H1 (cell line): ENCODE results near the gene PDE4D. TPM values are rescaled to one million over a fixed set of nuclear protein-coding genes. Genes with fewer than 3 reads are reported as not detected.

Experiments
- CTCF ChIA-PET: fragments of 300-600 bp; sonication (Branson Sonifier 250); formaldehyde crosslinking; loops from one replicate; lab custom pipeline; 2021; ENCODE audit not compliant: partially characterized antibody; lab: Charles Lee
- POLR2A ChIA-PET: fragments of 300-600 bp; sonication (Branson Sonifier 250); formaldehyde crosslinking; loops from one replicate; lab custom pipeline; 2021; ENCODE audit warnings: inconsistent platforms; ENCODE audit not compliant: partially characterized antibody; lab: Charles Lee
- DNase-seq, 2 experiments: peaks; one replicate each; pipeline versions ENCODE4 v3.0.0 to v3.0.0-alpha.2; 2010 to 2022; ENCODE audit warnings: low spot score in 2 of 2, low read depth in 1 of 2, mixed read lengths in 1 of 2
- FAIRE-seq: peaks from 2 replicates; lab custom pipeline; 2011; peaks lifted over from hg19 to GRCh38; lab: Jason Lieb, UNC
- H2AFZ ChIP-seq: 2 replicates; pipeline ENCODE4 v1.8.1; 2012; ENCODE audit warnings: low read length, inconsistent platforms
- H2AK5ac ChIP-seq: 2 replicates; pipeline ENCODE4 v1.6.1; 2013; ENCODE audit warnings: low read depth, low read length
- H2BK120ac ChIP-seq: replicated peaks from 2 replicates; pipeline ENCODE3; 2013; ENCODE audit warnings: low read depth, low read length, inconsistent platforms
- H2BK12ac ChIP-seq: 2 replicates; pipeline ENCODE4 v1.6.1; 2013; ENCODE audit warnings: low read depth, low read length
- H2BK15ac ChIP-seq: 2 replicates; pipeline ENCODE4 v1.6.1; 2013; ENCODE audit warnings: low read length
- H2BK20ac ChIP-seq: 2 replicates; pipeline ENCODE4 v1.6.1; 2013; ENCODE audit warnings: low read length
- H2BK5ac ChIP-seq: 2 replicates; pipeline ENCODE4 v1.6.1; 2013; ENCODE audit warnings: low read depth, low read length
- H3K14ac ChIP-seq: 2 replicates; pipeline ENCODE4 v1.6.1; 2013; ENCODE audit warnings: inconsistent platforms; ENCODE audit not compliant: insufficient read length
- H3K18ac ChIP-seq: 2 replicates; pipeline ENCODE4 v1.6.1; 2013; ENCODE audit warnings: low read length; ENCODE audit errors: extremely low read depth
- H3K23ac ChIP-seq: 2 replicates; pipeline ENCODE4 v1.6.1; 2013; ENCODE audit warnings: inconsistent platforms; ENCODE audit not compliant: insufficient read length
- H3K23me2 ChIP-seq: 2 replicates; pipeline ENCODE4 v1.6.1; 2013; ENCODE audit warnings: low read depth, low read length
- H3K27ac ChIP-seq: 2 replicates; pipeline ENCODE4 v1.6.1; 2011; ENCODE audit warnings: low read depth, low read length, inconsistent platforms
- H3K27me3 ChIP-seq, 4 experiments: replicated peaks in 1 of 4; 1 replicate in 1 of 4; 2 replicates in 3 of 4; pipeline versions ENCODE4 v1.6.1 to v1.8.1; 2011 to 2013; ENCODE audit warnings: low read length in 3 of 4, mild to moderate bottlenecking in 3 of 4, inconsistent platforms in 2 of 4, mixed read lengths in 2 of 4, moderate library complexity in 1 of 4; ENCODE audit not compliant: control insufficient read depth in 3 of 4, insufficient read depth in 3 of 4; ENCODE audit errors: extremely low read depth in 1 of 4
- H3K36me3 ChIP-seq, 4 experiments: 2 replicates each; pipeline versions ENCODE4 v1.6.1 to v1.8.1; 2011 to 2013; ENCODE audit warnings: mild to moderate bottlenecking in 4 of 4, low read length in 3 of 4, moderate library complexity in 2 of 4, control low read depth in 1 of 4, inconsistent platforms in 1 of 4; ENCODE audit not compliant: insufficient read depth in 4 of 4, control insufficient read depth in 2 of 4
- H3K4ac ChIP-seq: replicated peaks from 2 replicates; pipeline ENCODE3; 2013; ENCODE audit warnings: low read length, low read depth, mixed read lengths, inconsistent platforms; ENCODE audit not compliant: insufficient read length
- H3K4me1 ChIP-seq, 4 experiments: replicated peaks in 1 of 4; 1 replicate in 1 of 4; 2 replicates in 3 of 4; pipeline versions ENCODE4 v1.6.1 to v1.8.1; 2011 to 2013; ENCODE audit warnings: low read length in 3 of 4, inconsistent platforms in 2 of 4, mixed read lengths in 1 of 4; ENCODE audit not compliant: insufficient read depth in 4 of 4, control insufficient read depth in 3 of 4
- H3K4me2 ChIP-seq, 2 experiments: 2 replicates each; pipeline versions ENCODE4 v1.6.1 to v1.8.1; 2011 to 2013; ENCODE audit warnings: low read depth in 2 of 2, low read length in 2 of 2, control low read depth in 1 of 2, inconsistent platforms in 1 of 2, mild to moderate bottlenecking in 1 of 2; ENCODE audit not compliant: insufficient read depth in 1 of 2
- H3K4me3 ChIP-seq, 4 experiments: fragments of 200-600, 300-600 bp in 1 of 4; sonication (generic), shearing (Covaris generic), sonication (Bioruptor Twin) in 1 of 4; 2 replicates each; pipeline versions ENCODE4 v1.5.1 to v1.8.1; 2011 to 2016; ENCODE audit warnings: low read length in 4 of 4, low read depth in 3 of 4, control low read depth in 2 of 4, inconsistent platforms in 2 of 4, mild to moderate bottlenecking in 2 of 4, mixed read lengths in 1 of 4, moderate library complexity in 1 of 4; ENCODE audit not compliant: insufficient read depth in 2 of 4; ENCODE audit errors: extremely low read depth in 1 of 4
- H3K56ac ChIP-seq: replicated peaks from 2 replicates; pipeline ENCODE3; 2013; ENCODE audit warnings: low read depth, mild to moderate bottlenecking, mixed read lengths, low read length, inconsistent platforms; ENCODE audit not compliant: insufficient read length
- H3K79me1 ChIP-seq: 2 replicates; pipeline ENCODE4 v1.6.1; 2013; ENCODE audit warnings: low read depth, low read length, control low read depth
- H3K79me2 ChIP-seq, 2 experiments: 2 replicates each; pipeline versions ENCODE4 v1.6.1 to v1.8.1; 2012 to 2013; ENCODE audit warnings: low read length in 2 of 2, mild to moderate bottlenecking in 2 of 2, inconsistent platforms in 1 of 2; ENCODE audit not compliant: insufficient read depth in 2 of 2, control insufficient read depth in 1 of 2
- H3K9ac ChIP-seq, 4 experiments: replicated peaks in 1 of 4; 1 replicate in 1 of 4; 2 replicates in 3 of 4; pipeline versions ENCODE4 v1.6.1 to v1.8.1; 2011 to 2013; ENCODE audit warnings: low read depth in 3 of 4, low read length in 3 of 4, control low read depth in 2 of 4, mild to moderate bottlenecking in 2 of 4, moderate library complexity in 2 of 4, inconsistent platforms in 1 of 4; ENCODE audit errors: extremely low read depth in 1 of 4
- H3K9me3 ChIP-seq, 2 experiments: 2 replicates each; pipeline versions ENCODE4 v1.6.1 to v1.8.1; 2012 to 2013; ENCODE audit warnings: mild to moderate bottlenecking in 2 of 2, moderate library complexity in 2 of 2, control low read depth in 1 of 2, inconsistent platforms in 1 of 2, low read depth in 1 of 2, low read length in 1 of 2, mixed read lengths in 1 of 2; ENCODE audit not compliant: insufficient read depth in 2 of 2
- H4K20me1 ChIP-seq, 2 experiments: replicated peaks in 1 of 2; 2 replicates each; pipeline versions ENCODE3 to v1.8.1; 2011 to 2013; ENCODE audit warnings: inconsistent platforms in 2 of 2, low read length in 2 of 2, mild to moderate bottlenecking in 1 of 2; ENCODE audit not compliant: insufficient read depth in 2 of 2, control insufficient read depth in 1 of 2
- H4K5ac ChIP-seq: 2 replicates; pipeline ENCODE4 v1.6.1; 2013; ENCODE audit warnings: low read length, low read depth, mixed read lengths, inconsistent platforms; ENCODE audit not compliant: insufficient read length
- H4K8ac ChIP-seq: 2 replicates; pipeline ENCODE4 v1.8.0; 2013; ENCODE audit warnings: mild to moderate bottlenecking, moderate library complexity, low read length, inconsistent platforms; ENCODE audit not compliant: insufficient read depth; ENCODE audit errors: extremely low read depth
- H4K91ac ChIP-seq: replicated peaks from 2 replicates; pipeline ENCODE3; 2013; ENCODE audit warnings: low read length, mixed read lengths, inconsistent platforms; ENCODE audit not compliant: insufficient read length
- EP300 ChIP-seq, 2 experiments: IDR thresholded peaks; 1 replicate in 1 of 2; 2 replicates in 1 of 2; pipeline ENCODE4 v1.6.1; 2011 to 2012; ENCODE audit warnings: low read depth in 2 of 2, low read length in 2 of 2, mild to moderate bottlenecking in 2 of 2, borderline replicate concordance in 1 of 2, inconsistent platforms in 1 of 2, moderate library complexity in 1 of 2
- MAFK ChIP-seq: IDR thresholded peaks from 2 replicates; pipeline ENCODE4 v1.6.1; 2012; ENCODE audit warnings: low read depth, mild to moderate bottlenecking, improper control_type of control experiment, low read length
- SAP30 ChIP-seq: fragments of 300-600 bp; sonication (generic); IDR thresholded peaks from 2 replicates; pipeline ENCODE4 v1.7.1; 2012; ENCODE audit warnings: low read length, moderate library complexity, mild to moderate bottlenecking, inconsistent platforms; ENCODE audit not compliant: insufficient read depth, insufficient replicate concordance
- WGBS, 2 experiments: shearing (Covaris generic) in 1 of 2; methylation state at CpG; one replicate each; pipeline versions ENCODE4 v1.1.6 to v1.1.7; 2013 to 2015; ENCODE audit warnings: low lambda C conversion rate in 2 of 2, mixed read lengths in 2 of 2, inconsistent platforms in 1 of 2, low coverage in 1 of 2, missing lambda C conversion rate in 1 of 2; ENCODE audit not compliant: insufficient replicate concordance in 2 of 2, insufficient coverage in 1 of 2, insufficient read length in 1 of 2; ENCODE audit errors: extremely low coverage in 1 of 2, missing lambda C conversion rate in 1 of 2; 5-methylcytosine and 5-hydroxymethylcytosine counted together
- polyA plus RNA-seq, 7 experiments: library from polyadenylated mRNA; depleted of rRNA in 3 of 7; stranded (reverse) in 5 of 7; unstranded in 2 of 7; fragments of >200 nt in 5 of 7; fragments of 200-250 nt in 2 of 7; gene quantifications; 1 replicate in 5 of 7; 2 replicates in 1 of 7; 4 replicates in 1 of 7; pipeline versions ENCODE4 v1.2.1 to v1.2.3, GENCODE V29; 2011 to 2013; ENCODE audit warnings: missing spikeins in 2 of 7, mixed read lengths in 2 of 7
- total RNA-seq: library from RNA; stranded (reverse); fragmentation: NEBNext Ultra II Directional; extraction: Animal tissue kit (Norgen Biotek cat#: 25700); gene quantifications from 2 replicates; pipeline ENCODE4 v1.2.1, GENCODE V29; 2021

PDE4D gene
- total and polyA plus RNA-seq, 2 of the 8 experiments (the other 6 are each of a cell fraction or from before 2014, with no cell fraction given) = 2.3 to 3.7 TPM

DNA sequence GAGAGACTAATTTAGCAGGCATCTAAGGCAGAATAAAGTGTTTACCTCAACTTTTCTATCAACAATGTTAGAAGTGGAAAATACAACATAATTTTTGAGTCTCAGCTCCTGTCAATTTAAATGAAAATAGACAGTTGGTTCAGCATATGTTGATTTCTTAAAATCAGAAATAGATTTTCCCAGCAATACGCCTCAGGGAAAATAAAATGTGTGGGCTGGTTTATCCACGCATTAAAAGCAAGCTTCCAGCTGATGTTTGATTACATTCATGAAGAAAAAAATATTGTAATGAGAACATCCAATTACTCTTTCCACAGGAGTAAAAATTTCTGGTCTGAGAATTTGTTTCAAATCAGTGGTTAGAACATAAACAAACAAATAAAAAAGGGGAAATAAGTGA, 166.3 kb downstream of the PDE4D start:
- Histone ChIP-seq H3K9ac (no peak overlapping the region), H3K79me1 (no peaks in the 10 kb centered on the region), H4K91ac (no peak overlapping the region), H3K36me3 (no peaks in the 10 kb centered on the region), H2BK20ac (no peak overlapping the region), H2BK12ac (no peak overlapping the region), H3K4me1 (no peaks in the 10 kb centered on the region; a peak in 2 of 7 replicates), H4K20me1 (no peaks in the 10 kb centered on the region), H4K5ac (no peak overlapping the region), H2BK5ac (no peak overlapping the region), H2AFZ (no peak overlapping the region), H3K23ac (no peak overlapping the region), H3K4ac (no peak overlapping the region), H2BK120ac (no peak overlapping the region), H3K27me3 (no peaks in the 10 kb centered on the region), H2AK5ac (no peak overlapping the region), H3K56ac (no peak overlapping the region), H3K79me2 (no peaks in the 10 kb centered on the region), H3K23me2 (no peaks in the 10 kb centered on the region), H3K27ac (no peak overlapping the region), H3K4me3 (no peak overlapping the region), H4K8ac (no peak overlapping the region), H3K9me3 (no peaks in the 10 kb centered on the region), H3K14ac (no peak overlapping the region), H3K4me2 (no peak overlapping the region), H3K18ac (no peak overlapping the region), H2BK15ac (no peak overlapping the region)
- 100% methylated on average over 2 of the region's 2 CpGs; no CpG with 5 or more reads in 1 of the 2 experiments for WGBS, 2 experiments
- ChIA-PET POLR2A (no interaction called here), CTCF (interaction anchor here (0.8 to 4.4 kb wide), 3 partner anchors 54 to 231 kb away, joined by 3 to 26 read pairs (median 9); no protein-coding TSS in a partner anchor)
- DNase-seq = no peak
- TF ChIP-seq SAP30 (no peak), MAFK (no peak), EP300 (IDR thresholded peaks at IDR 0.05; ENCODE audit: borderline replicate concordance in 1 of 2, low read depth in 2 of 2, low read length in 2 of 2) (no peak)
- no peak for FAIRE-seq
